HEK293 (cell line): Measurements from ENCODE around the gene PDE4D.

Source experiments
- GFI1B ChIP-seq: fragments of 450-650 bp; formaldehyde crosslinking; IDR thresholded peaks from 2 replicates; pipeline ENCODE4 v1.5.1; 2016; ENCODE audit warnings: missing biosample characterization, missing genetic modification characterization
- IKZF3 ChIP-seq: fragments of 450-650 bp; IDR thresholded peaks from 2 replicates; pipeline ENCODE4 v1.5.0; 2018; ENCODE audit warnings: missing biosample characterization, mild to moderate bottlenecking, missing genetic modification characterization, moderate library complexity
- MEIS1 ChIP-seq: sonication (generic); formaldehyde crosslinking; IDR thresholded peaks from 2 replicates; pipeline ENCODE4 v1.8.1; 2022; ENCODE audit warnings: missing genetic modification reagents, mild to moderate bottlenecking, borderline replicate concordance
- OVOL3 ChIP-seq: fragments of 450-650 bp; formaldehyde crosslinking; IDR thresholded peaks from 2 replicates; pipeline ENCODE4 v1.5.1; 2016; ENCODE audit warnings: missing biosample characterization, missing genetic modification characterization
- YY2 ChIP-seq: fragments of 450-650 bp; formaldehyde crosslinking; IDR thresholded peaks from 2 replicates; pipeline ENCODE4 v1.5.1; 2016; ENCODE audit warnings: missing biosample characterization, missing genetic modification characterization
- ZNF10 ChIP-seq: fragments of 450-650 bp; formaldehyde crosslinking; IDR thresholded peaks from 2 replicates; pipeline ENCODE4 v1.5.1; 2017; ENCODE audit warnings: missing biosample characterization, missing genetic modification characterization
- ZNF138 ChIP-seq: fragments of 450-650 bp; formaldehyde crosslinking; IDR thresholded peaks from 2 replicates; pipeline ENCODE4 v1.5.1; 2016; ENCODE audit warnings: missing biosample characterization, missing genetic modification characterization, borderline replicate concordance
- ZNF155 ChIP-seq: fragments of 450-650 bp; formaldehyde crosslinking; IDR thresholded peaks from 2 replicates; pipeline ENCODE4 v1.5.1; 2016; ENCODE audit warnings: missing biosample characterization, missing genetic modification characterization
- ZNF169 ChIP-seq: fragments of 450-650 bp; formaldehyde crosslinking; IDR thresholded peaks from 2 replicates; pipeline ENCODE4 v1.5.1; 2016; ENCODE audit warnings: missing biosample characterization, missing genetic modification characterization
- ZNF239 ChIP-seq: fragments of 450-650 bp; formaldehyde crosslinking; IDR thresholded peaks from 2 replicates; pipeline ENCODE4 v1.5.1; 2016; ENCODE audit warnings: missing biosample characterization, missing genetic modification characterization
- ZNF266 ChIP-seq: fragments of 450-650 bp; formaldehyde crosslinking; IDR thresholded peaks from 2 replicates; pipeline ENCODE4 v1.5.1; 2016; ENCODE audit warnings: missing biosample characterization, missing genetic modification characterization, low read depth
- ZNF274 ChIP-seq, 2 experiments: fragments of 200-500 bp in 1 of 2; fragments of 450-650 bp in 1 of 2; sonication (Bioruptor generic) in 1 of 2; formaldehyde crosslinking in 1 of 2; IDR thresholded peaks; 2 replicates each; pipeline versions ENCODE4 v1.5.1 to v1.6.1; 2014 to 2016; ENCODE audit warnings: borderline replicate concordance in 1 of 2, inconsistent platforms in 1 of 2, low read length in 1 of 2, missing biosample characterization in 1 of 2, missing genetic modification characterization in 1 of 2
- ZNF394 ChIP-seq: fragments of 450-650 bp; formaldehyde crosslinking; IDR thresholded peaks from 2 replicates; pipeline ENCODE4 v1.5.1; 2016; ENCODE audit warnings: missing biosample characterization, missing genetic modification characterization, mild to moderate bottlenecking, moderate library complexity, borderline replicate concordance
- ZNF48 ChIP-seq: fragments of 450-650 bp; formaldehyde crosslinking; IDR thresholded peaks from 2 replicates; pipeline ENCODE4 v1.5.1; 2016; ENCODE audit warnings: missing biosample characterization, missing genetic modification characterization
- ZNF501 ChIP-seq: fragments of 450-650 bp; formaldehyde crosslinking; IDR thresholded peaks from 2 replicates; pipeline ENCODE4 v1.5.1; 2016; ENCODE audit warnings: missing biosample characterization, missing genetic modification characterization
- ZNF521 ChIP-seq: fragments of 450-650 bp; formaldehyde crosslinking; IDR thresholded peaks from 2 replicates; pipeline ENCODE4 v1.5.1; 2017; ENCODE audit warnings: missing biosample characterization, mild to moderate bottlenecking, missing genetic modification characterization
- ZNF555 ChIP-seq: fragments of 450-650 bp; formaldehyde crosslinking; conservative IDR thresholded peaks from 2 replicates; pipeline ENCODE4 v1.5.1; 2017; ENCODE audit warnings: missing biosample characterization, mild to moderate bottlenecking, missing genetic modification characterization, inconsistent platforms
- ZNF621 ChIP-seq: fragments of 450-650 bp; formaldehyde crosslinking; IDR thresholded peaks from 2 replicates; pipeline ENCODE4 v1.5.1; 2017; ENCODE audit warnings: missing biosample characterization, missing genetic modification characterization
- ZNF624 ChIP-seq: fragments of 450-650 bp; formaldehyde crosslinking; IDR thresholded peaks from 2 replicates; pipeline ENCODE4 v1.5.1; 2017; ENCODE audit warnings: missing biosample characterization, missing genetic modification characterization
- ZNF785 ChIP-seq: fragments of 450-650 bp; formaldehyde crosslinking; IDR thresholded peaks from 2 replicates; pipeline ENCODE4 v1.5.1; 2016; ENCODE audit warnings: missing biosample characterization, missing genetic modification characterization
- TF ChIP-seq, protein P1 (sequence below): fragments of 450-650 bp; formaldehyde crosslinking; IDR thresholded peaks from 2 replicates; pipeline ENCODE4 v1.5.1; 2016; ENCODE audit warnings: missing biosample characterization, missing genetic modification characterization
- TF ChIP-seq, protein P2 (sequence below): fragments of 450-650 bp; formaldehyde crosslinking; IDR thresholded peaks from 2 replicates; pipeline ENCODE4 v1.5.1; 2017; ENCODE audit warnings: missing biosample characterization, missing genetic modification characterization
- TF ChIP-seq, protein P3 (sequence below): fragments of 450-650 bp; formaldehyde crosslinking; IDR thresholded peaks from 2 replicates; pipeline ENCODE4 v1.5.1; 2016; ENCODE audit warnings: missing biosample characterization, missing genetic modification characterization
- TF ChIP-seq, protein P4 (sequence below): fragments of 450-650 bp; formaldehyde crosslinking; IDR thresholded peaks from 2 replicates; pipeline ENCODE4; 2016; ENCODE audit warnings: missing biosample characterization, missing genetic modification characterization
- TF ChIP-seq, protein P5 (sequence below): fragments of 450-650 bp; formaldehyde crosslinking; IDR thresholded peaks from 2 replicates; pipeline ENCODE4 v1.5.1; 2016; ENCODE audit warnings: missing biosample characterization, missing genetic modification characterization, low read depth
- TF ChIP-seq, protein P6 (sequence below): fragments of 450-650 bp; formaldehyde crosslinking; IDR thresholded peaks from 2 replicates; pipeline ENCODE4 v1.5.1; 2016; ENCODE audit warnings: missing biosample characterization, missing genetic modification characterization

Gene PDE4D

DNA sequence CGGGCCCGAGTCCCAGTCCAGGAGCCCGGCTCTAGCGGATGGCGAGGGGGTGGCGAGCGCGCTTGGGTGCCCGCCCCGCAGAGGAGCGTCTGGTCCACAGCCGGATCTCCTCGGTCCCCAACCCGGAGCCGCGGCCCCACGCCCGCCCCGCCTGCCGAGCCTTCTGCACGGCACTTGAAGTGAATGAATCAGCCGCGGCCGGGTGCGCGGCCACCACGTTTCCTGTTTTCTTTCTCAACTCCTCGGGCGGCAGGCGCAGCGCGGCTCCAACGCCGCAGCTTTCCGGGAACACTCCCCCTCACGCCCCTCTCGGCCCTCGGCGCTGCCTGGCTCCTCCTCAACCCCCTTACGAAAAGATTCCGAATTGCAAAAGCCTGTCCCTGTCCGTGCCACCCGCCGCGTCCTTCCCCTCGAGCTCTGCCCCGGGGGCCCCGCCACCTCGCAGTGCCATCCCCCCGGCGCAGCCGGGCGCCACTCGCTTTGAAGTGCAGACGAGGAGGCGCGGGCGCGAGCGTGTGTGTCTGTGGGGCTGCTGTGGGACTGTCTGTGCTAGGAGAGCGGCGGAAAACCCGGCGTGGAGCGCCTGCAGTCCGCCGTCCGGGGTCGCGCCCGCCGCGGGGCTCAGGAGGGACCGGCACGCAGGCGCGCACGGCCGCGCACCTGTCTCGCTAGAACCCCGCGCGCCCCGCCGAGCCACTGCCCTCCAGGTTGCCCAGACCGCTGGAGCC is 854.1 kb downstream of the PDE4D start (continued):
- TF ChIP-seq, protein P1, sequence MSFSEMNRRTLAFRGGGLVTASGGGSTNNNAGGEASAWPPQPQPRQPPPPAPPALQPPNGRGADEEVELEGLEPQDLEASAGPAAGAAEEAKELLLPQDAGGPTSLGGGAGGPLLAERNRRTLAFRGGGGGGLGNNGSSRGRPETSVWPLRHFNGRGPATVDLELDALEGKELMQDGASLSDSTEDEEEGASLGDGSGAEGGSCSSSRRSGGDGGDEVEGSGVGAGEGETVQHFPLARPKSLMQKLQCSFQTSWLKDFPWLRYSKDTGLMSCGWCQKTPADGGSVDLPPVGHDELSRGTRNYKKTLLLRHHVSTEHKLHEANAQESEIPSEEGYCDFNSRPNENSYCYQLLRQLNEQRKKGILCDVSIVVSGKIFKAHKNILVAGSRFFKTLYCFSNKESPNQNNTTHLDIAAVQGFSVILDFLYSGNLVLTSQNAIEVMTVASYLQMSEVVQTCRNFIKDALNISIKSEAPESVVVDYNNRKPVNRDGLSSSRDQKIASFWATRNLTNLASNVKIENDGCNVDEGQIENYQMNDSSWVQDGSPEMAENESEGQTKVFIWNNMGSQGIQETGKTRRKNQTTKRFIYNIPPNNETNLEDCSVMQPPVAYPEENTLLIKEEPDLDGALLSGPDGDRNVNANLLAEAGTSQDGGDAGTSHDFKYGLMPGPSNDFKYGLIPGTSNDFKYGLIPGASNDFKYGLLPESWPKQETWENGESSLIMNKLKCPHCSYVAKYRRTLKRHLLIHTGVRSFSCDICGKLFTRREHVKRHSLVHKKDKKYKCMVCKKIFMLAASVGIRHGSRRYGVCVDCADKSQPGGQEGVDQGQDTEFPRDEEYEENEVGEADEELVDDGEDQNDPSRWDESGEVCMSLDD (tag by site-specific recombination), result peak; percentile 25; the same call in 1 of the 2 replicates
- TF ChIP-seq ZNF239, result no peak
- no peak for TF ChIP-seq ZNF138 (tag by site-specific recombination)
- no peak for TF ChIP-seq ZNF785 (tag by site-specific recombination)
- TF ChIP-seq ZNF48 (tag by site-specific recombination), result no peak
- TF ChIP-seq ZNF10 (tag by site-specific recombination), result peak; percentile 40; the same call in 1 of the 2 replicates
- no peak for TF ChIP-seq ZNF266 (tag by site-specific recombination)
- no peak for TF ChIP-seq ZNF555
- TF ChIP-seq ZNF621 (tag by site-specific recombination), result no peak
- TF ChIP-seq, protein P2, sequence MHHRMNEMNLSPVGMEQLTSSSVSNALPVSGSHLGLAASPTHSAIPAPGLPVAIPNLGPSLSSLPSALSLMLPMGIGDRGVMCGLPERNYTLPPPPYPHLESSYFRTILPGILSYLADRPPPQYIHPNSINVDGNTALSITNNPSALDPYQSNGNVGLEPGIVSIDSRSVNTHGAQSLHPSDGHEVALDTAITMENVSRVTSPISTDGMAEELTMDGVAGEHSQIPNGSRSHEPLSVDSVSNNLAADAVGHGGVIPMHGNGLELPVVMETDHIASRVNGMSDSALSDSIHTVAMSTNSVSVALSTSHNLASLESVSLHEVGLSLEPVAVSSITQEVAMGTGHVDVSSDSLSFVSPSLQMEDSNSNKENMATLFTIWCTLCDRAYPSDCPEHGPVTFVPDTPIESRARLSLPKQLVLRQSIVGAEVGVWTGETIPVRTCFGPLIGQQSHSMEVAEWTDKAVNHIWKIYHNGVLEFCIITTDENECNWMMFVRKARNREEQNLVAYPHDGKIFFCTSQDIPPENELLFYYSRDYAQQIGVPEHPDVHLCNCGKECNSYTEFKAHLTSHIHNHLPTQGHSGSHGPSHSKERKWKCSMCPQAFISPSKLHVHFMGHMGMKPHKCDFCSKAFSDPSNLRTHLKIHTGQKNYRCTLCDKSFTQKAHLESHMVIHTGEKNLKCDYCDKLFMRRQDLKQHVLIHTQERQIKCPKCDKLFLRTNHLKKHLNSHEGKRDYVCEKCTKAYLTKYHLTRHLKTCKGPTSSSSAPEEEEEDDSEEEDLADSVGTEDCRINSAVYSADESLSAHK (tag by site-specific recombination), result no peak
- TF ChIP-seq ZNF521 (tag by site-specific recombination), result no peak
- TF ChIP-seq GFI1B (tag by site-specific recombination), result 0 out of 2 replicates have a peak, but pooled peaks have one; percentile 8
- TF ChIP-seq ZNF501, result no peak; the same call in 1 of the 2 replicates
- no peak for TF ChIP-seq MEIS1 (CRISPR knock-in tag)
- TF ChIP-seq, protein P3, sequence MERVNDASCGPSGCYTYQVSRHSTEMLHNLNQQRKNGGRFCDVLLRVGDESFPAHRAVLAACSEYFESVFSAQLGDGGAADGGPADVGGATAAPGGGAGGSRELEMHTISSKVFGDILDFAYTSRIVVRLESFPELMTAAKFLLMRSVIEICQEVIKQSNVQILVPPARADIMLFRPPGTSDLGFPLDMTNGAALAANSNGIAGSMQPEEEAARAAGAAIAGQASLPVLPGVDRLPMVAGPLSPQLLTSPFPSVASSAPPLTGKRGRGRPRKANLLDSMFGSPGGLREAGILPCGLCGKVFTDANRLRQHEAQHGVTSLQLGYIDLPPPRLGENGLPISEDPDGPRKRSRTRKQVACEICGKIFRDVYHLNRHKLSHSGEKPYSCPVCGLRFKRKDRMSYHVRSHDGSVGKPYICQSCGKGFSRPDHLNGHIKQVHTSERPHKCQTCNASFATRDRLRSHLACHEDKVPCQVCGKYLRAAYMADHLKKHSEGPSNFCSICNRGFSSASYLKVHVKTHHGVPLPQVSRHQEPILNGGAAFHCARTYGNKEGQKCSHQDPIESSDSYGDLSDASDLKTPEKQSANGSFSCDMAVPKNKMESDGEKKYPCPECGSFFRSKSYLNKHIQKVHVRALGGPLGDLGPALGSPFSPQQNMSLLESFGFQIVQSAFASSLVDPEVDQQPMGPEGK (tag by site-specific recombination), result peak; percentile 88
- no peak for TF ChIP-seq IKZF3 (tag by site-specific recombination)
- TF ChIP-seq, protein P4, sequence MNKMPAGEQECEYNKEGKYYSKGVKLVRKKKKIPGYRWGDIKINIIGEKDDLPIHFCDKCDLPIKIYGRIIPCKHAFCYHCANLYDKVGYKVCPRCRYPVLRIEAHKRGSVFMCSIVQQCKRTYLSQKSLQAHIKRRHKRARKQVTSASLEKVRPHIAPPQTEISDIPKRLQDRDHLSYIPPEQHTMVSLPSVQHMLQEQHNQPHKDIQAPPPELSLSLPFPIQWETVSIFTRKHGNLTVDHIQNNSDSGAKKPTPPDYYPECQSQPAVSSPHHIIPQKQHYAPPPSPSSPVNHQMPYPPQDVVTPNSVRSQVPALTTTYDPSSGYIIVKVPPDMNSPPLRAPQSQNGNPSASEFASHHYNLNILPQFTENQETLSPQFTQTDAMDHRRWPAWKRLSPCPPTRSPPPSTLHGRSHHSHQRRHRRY (tag by site-specific recombination), result no peak
- peak; percentile 36; the same call in 1 of the 2 replicates for TF ChIP-seq ZNF394 (tag by site-specific recombination)
- no peak for TF ChIP-seq OVOL3 (tag by site-specific recombination)
- no peak for TF ChIP-seq YY2
- no peak for TF ChIP-seq ZNF155
- TF ChIP-seq, protein P5, sequence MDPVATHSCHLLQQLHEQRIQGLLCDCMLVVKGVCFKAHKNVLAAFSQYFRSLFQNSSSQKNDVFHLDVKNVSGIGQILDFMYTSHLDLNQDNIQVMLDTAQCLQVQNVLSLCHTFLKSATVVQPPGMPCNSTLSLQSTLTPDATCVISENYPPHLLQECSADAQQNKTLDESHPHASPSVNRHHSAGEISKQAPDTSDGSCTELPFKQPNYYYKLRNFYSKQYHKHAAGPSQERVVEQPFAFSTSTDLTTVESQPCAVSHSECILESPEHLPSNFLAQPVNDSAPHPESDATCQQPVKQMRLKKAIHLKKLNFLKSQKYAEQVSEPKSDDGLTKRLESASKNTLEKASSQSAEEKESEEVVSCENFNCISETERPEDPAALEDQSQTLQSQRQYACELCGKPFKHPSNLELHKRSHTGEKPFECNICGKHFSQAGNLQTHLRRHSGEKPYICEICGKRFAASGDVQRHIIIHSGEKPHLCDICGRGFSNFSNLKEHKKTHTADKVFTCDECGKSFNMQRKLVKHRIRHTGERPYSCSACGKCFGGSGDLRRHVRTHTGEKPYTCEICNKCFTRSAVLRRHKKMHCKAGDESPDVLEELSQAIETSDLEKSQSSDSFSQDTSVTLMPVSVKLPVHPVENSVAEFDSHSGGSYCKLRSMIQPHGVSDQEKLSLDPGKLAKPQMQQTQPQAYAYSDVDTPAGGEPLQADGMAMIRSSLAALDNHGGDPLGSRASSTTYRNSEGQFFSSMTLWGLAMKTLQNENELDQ, result no peak
- TF ChIP-seq ZNF169 (tag by site-specific recombination), result no peak
- TF ChIP-seq ZNF624 (tag by site-specific recombination), result no peak
- TF ChIP-seq, protein P6, sequence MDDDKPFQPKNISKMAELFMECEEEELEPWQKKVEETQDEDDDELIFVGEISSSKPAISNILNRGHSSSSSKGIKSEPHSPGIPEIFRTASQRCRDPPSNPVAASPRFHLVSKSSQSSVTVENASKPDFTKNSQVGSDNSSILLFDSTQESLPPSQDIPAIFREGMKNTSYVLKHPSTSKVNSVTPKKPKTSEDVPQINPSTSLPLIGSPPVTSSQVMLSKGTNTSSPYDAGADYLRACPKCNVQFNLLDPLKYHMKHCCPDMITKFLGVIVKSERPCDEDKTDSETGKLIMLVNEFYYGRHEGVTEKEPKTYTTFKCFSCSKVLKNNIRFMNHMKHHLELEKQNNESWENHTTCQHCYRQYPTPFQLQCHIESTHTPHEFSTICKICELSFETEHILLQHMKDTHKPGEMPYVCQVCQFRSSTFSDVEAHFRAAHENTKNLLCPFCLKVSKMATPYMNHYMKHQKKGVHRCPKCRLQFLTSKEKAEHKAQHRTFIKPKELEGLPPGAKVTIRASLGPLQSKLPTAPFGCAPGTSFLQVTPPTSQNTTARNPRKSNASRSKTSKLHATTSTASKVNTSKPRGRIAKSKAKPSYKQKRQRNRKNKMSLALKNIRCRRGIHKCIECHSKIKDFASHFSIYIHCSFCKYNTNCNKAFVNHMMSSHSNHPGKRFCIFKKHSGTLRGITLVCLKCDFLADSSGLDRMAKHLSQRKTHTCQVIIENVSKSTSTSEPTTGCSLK, result no peak
- TF ChIP-seq ZNF274 (IDR thresholded peaks at IDR 0.05; ENCODE audit: low read length), result no peak
- no peak for TF ChIP-seq ZNF274 (tag by site-specific recombination; IDR thresholded peaks at IDR 0.05; ENCODE audit: borderline replicate concordance)
